MCF 10A (cell line): ENCODE data around the gene PTN. TPM values are rescaled to one million over a fixed set of nuclear protein-coding genes. Genes with fewer than 3 reads are reported as not detected.
A peak's percentile ranks its signal among the peaks of the same experiment; 100 is the strongest.

Experiments used
- BruUV-seq: library from RNA; stranded (reverse); fragments of 400-500 nt; replicated peaks from 2 replicates; lab custom pipeline; 2021; lab: Mats Ljungman, UMichigan
- CTCF ChIA-PET: fragments of 300-600 bp; sonication (Branson Sonifier 250); formaldehyde crosslinking; extraction: SDS; loops from one replicate; lab custom pipeline; 2021; ENCODE audit warnings: antibody characterized with exemption, inconsistent platforms; lab: Yijun Ruan, JAX
- POLR2A ChIA-PET: fragments of 300-600, 350-650 bp; sonication (Branson Sonifier 250); formaldehyde crosslinking; extraction: SDS; loops from one replicate; lab custom pipeline; 2020; ENCODE audit warnings: antibody characterized with exemption, inconsistent platforms; lab: Yijun Ruan, JAX
- DNase-seq: peaks from one replicate; pipeline ENCODE4 v3.0.0-alpha.2; 2018; ENCODE audit not compliant: unreplicated experiment
- H3K27ac Mint-ChIP-seq: one replicate; pipeline ENCODE4 v1.8.0; 2022; ENCODE audit warnings: mild to moderate bottlenecking, low read depth, mixed read lengths; ENCODE audit not compliant: unreplicated experiment
- H3K27me3 Mint-ChIP-seq: one replicate; pipeline ENCODE4 v1.8.0; 2022; ENCODE audit warnings: mixed read lengths; ENCODE audit not compliant: insufficient read depth, unreplicated experiment
- H3K36me3 Mint-ChIP-seq: one replicate; pipeline ENCODE4 v1.8.0; 2022; ENCODE audit warnings: mild to moderate bottlenecking, moderate library complexity, mixed read lengths; ENCODE audit not compliant: insufficient read depth, unreplicated experiment
- H3K4me1 Mint-ChIP-seq: one replicate; pipeline ENCODE4 v1.8.0; 2022; ENCODE audit warnings: mixed read lengths; ENCODE audit not compliant: insufficient read depth, unreplicated experiment
- H3K4me3 Mint-ChIP-seq: one replicate; pipeline ENCODE4 v1.8.0; 2022; ENCODE audit warnings: mild to moderate bottlenecking, moderate library complexity, mixed read lengths; ENCODE audit not compliant: unreplicated experiment
- H3K9me3 Mint-ChIP-seq: one replicate; pipeline ENCODE4 v1.8.0; 2022; ENCODE audit warnings: mixed read lengths; ENCODE audit not compliant: unreplicated experiment
- intact Hi-C: fragments of 100-400 bp; cut with micrococcal nuclease; formaldehyde crosslinking; loops from 2 replicates; pipeline ENCODE4 v1.14.1; 2022
- total RNA-seq: library from RNA; stranded (reverse); gene quantifications from 2 replicates; pipeline ENCODE4 v1.2.3, GENCODE V29; 2022
- TF ChIP-seq, protein P1 (sequence below): fragments of 200-600 bp; IDR thresholded peaks from one replicate; pipeline ENCODE4 v1.8.0; 2022; ENCODE audit warnings: antibody characterized with exemption, mild to moderate bottlenecking; ENCODE audit not compliant: unreplicated experiment

PTN gene
- total RNA-seq, 1 experiment from 2014 or later, result 0.26 TPM

GRCh38 chr7:137316648-137317353, 26.7 kb downstream of the PTN start:
- H3K4me3 Mint-ChIP-seq, result no peak overlapping the region
- intact Hi-C loops, result no loop called here
- H3K36me3 Mint-ChIP-seq, result no peaks in the 10 kb centered on the region
- H3K4me1 Mint-ChIP-seq, result no peaks in the 10 kb centered on the region
- ChIA-PET CTCF (no interaction called here), POLR2A (interaction anchor here (0.6 to 0.7 kb wide), 2 partner anchors 7 to 34 kb away, joined by 3 read pairs; no protein-coding TSS in a partner anchor)
- peaks cover 52% of the 10 kb centered on the region for H3K27me3 Mint-ChIP-seq
- no TSS peak for BruUV-seq
- TF ChIP-seq, protein P1, sequence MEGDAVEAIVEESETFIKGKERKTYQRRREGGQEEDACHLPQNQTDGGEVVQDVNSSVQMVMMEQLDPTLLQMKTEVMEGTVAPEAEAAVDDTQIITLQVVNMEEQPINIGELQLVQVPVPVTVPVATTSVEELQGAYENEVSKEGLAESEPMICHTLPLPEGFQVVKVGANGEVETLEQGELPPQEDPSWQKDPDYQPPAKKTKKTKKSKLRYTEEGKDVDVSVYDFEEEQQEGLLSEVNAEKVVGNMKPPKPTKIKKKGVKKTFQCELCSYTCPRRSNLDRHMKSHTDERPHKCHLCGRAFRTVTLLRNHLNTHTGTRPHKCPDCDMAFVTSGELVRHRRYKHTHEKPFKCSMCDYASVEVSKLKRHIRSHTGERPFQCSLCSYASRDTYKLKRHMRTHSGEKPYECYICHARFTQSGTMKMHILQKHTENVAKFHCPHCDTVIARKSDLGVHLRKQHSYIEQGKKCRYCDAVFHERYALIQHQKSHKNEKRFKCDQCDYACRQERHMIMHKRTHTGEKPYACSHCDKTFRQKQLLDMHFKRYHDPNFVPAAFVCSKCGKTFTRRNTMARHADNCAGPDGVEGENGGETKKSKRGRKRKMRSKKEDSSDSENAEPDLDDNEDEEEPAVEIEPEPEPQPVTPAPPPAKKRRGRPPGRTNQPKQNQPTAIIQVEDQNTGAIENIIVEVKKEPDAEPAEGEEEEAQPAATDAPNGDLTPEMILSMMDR, result no peak
- H3K9me3 Mint-ChIP-seq, result no peaks in the 10 kb centered on the region
- H3K27ac Mint-ChIP-seq, result no peak overlapping the region
- DNase-seq, result peak; percentile 4

DNA sequence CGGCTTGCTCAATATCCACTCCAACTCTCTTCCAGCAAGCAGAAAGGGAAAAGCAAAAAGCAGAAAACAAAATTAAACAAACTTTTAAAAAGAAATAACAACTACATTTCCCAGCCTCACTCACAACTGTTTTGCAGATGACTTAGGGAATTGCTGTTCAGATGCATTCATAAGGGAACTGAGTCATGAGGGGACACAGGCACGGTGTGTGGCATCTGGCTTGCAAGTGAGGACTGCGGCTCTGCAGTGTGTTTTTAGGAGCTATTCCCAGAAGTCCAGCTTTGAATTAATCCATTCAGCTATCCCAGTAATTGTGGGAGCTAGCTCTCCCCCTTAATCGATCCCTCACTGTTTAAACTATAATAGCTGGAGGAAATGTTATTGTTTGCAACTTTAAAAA, 30.3 kb downstream of the PTN start:
- POLR2A ChIA-PET, result no interaction called here
- no TSS peak for BruUV-seq
- no peaks in the 10 kb centered on the region for H3K36me3 Mint-ChIP-seq
- TF ChIP-seq, protein P1, result no peak
- H3K9me3 Mint-ChIP-seq, result no peaks in the 10 kb centered on the region
- no peaks in the 10 kb centered on the region for H3K4me1 Mint-ChIP-seq
- H3K4me3 Mint-ChIP-seq, result no peak overlapping the region
- H3K27ac Mint-ChIP-seq, result no peak overlapping the region
- CTCF ChIA-PET, result no interaction called here
- H3K27me3 Mint-ChIP-seq, result peaks cover 25% of the 10 kb centered on the region
- intact Hi-C loops, result no loop called here
- DNase-seq, result no peak

DNA sequence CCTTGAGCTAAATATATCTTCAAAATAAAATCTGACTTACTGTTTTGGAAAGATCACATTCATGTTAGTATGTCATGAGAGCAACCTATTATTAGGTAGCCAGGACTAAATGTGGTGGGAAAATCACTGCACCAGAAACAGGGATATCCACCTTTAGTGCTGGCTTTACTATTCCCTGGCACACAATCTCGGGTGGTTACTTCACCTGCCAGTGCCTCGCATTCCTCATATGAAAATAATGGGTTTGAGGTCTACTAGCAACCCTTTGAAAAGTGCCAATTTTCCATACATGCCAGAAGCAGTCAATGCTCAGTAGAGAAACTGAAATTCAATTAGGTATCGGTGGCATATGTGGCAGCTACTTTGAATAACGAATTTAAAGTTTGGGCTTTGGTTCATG, 36.8 kb downstream of the PTN start:
- no peaks in the 10 kb centered on the region for H3K36me3 Mint-ChIP-seq
- no peak for DNase-seq
- BruUV-seq, result no TSS peak
- peaks cover 54% of the 10 kb centered on the region for H3K27me3 Mint-ChIP-seq
- TF ChIP-seq, protein P1, result no peak
- POLR2A ChIA-PET, result no interaction called here
- H3K4me3 Mint-ChIP-seq, result no peak overlapping the region
- CTCF ChIA-PET, result interaction anchor here (0.6 kb wide), 2 partner anchors 10 to 1853 kb away, joined by 3 read pairs; no protein-coding TSS in a partner anchor
- H3K27ac Mint-ChIP-seq, result no peak overlapping the region
- no peaks in the 10 kb centered on the region for H3K9me3 Mint-ChIP-seq
- intact Hi-C loops, result no loop called here
- no peaks in the 10 kb centered on the region for H3K4me1 Mint-ChIP-seq

GRCh38 chr7:137305901-137306621, 37.5 kb downstream of the PTN start:
- no peak overlapping the region for H3K27ac Mint-ChIP-seq
- H3K9me3 Mint-ChIP-seq, result no peaks in the 10 kb centered on the region
- CTCF ChIA-PET, result interaction anchor here (0.6 kb wide), 1 partner anchor 37 kb away, joined by 4 read pairs; no protein-coding TSS in a partner anchor
- TF ChIP-seq, protein P1, result no peak
- intact Hi-C loops, result no loop called here
- no peak overlapping the region for H3K4me3 Mint-ChIP-seq
- POLR2A ChIA-PET, result no interaction called here
- H3K27me3 Mint-ChIP-seq, result peaks cover 60% of the 10 kb centered on the region
- no peaks in the 10 kb centered on the region for H3K36me3 Mint-ChIP-seq
- H3K4me1 Mint-ChIP-seq, result no peaks in the 10 kb centered on the region
- BruUV-seq, result no TSS peak
- DNase-seq, result no peak
